ENCODE data around the gene LARGE1. TPM values are rescaled to one million over a fixed set of nuclear protein-coding genes. Genes with fewer than 3 reads are reported as not detected.

LARGE1 gene
- total and polyA plus RNA-seq, 9 of the 15 experiments (the other 6 are each of a cell fraction or from before 2014, with no cell fraction given) = 0.01 to 0.66 (median 0.14) TPM; not detected in 2

- Histone ChIP-seq H3K79me2 (ENCODE audit: control insufficient read depth, insufficient read depth, low read length) (no peaks in the 10 kb centered on the region), H3K4me1 (replicated peaks in 1 of 2; ENCODE audit: control insufficient read depth in 2 of 2, insufficient read depth in 2 of 2, low read length in 2 of 2) (no peaks in the 10 kb centered on the region), H2AFZ (ENCODE audit: low read depth, low read length) (no peak overlapping the region), H3K27ac (ENCODE audit: extremely low read depth, low read depth, low read length) (no peak overlapping the region), H4K20me1 (replicated peaks; ENCODE audit: control insufficient read depth, insufficient read depth, low read length) (no peaks in the 10 kb centered on the region), H3K9ac (ENCODE audit: insufficient read depth in 1 of 2, low read depth in 2 of 2, low read length in 2 of 2) (no peak overlapping the region), H3K9me1 (ENCODE audit: control insufficient read depth, insufficient read depth, low read length) (no peaks in the 10 kb centered on the region), H3K27me3 (ENCODE audit: control insufficient read depth in 2 of 2, insufficient read depth in 2 of 2, low read length in 2 of 2) (no peaks in the 10 kb centered on the region), H3K36me3 (ENCODE audit: control insufficient read depth, insufficient read depth, low read length) (no peaks in the 10 kb centered on the region), H3K9me3 (replicated peaks; ENCODE audit: control insufficient read depth, insufficient read depth, low read depth, low read length) (no peaks in the 10 kb centered on the region), H3K4me2 (ENCODE audit: insufficient read depth, low read length) (no peak overlapping the region), H3K4me3 (no peak overlapping the region)
- POLR2A ChIA-PET = interaction anchor here (0.6 kb wide), 1 partner anchor 1736 kb away, joined by 3 read pairs; no protein-coding TSS in a partner anchor
- in situ Hi-C loops (cut with MboI) (no loop called here), intact Hi-C loops (cut with micrococcal nuclease) (no loop called here)
- FAIRE-seq (no peak), DNase-seq (ENCODE audit: extremely low read depth in 1 of 4, low spot score in 3 of 4) (no peak), ATAC-seq (no peak)
- WGBS (ENCODE audit: insufficient coverage, low coverage, missing lambda C conversion rate) = 5% methylated on average over 4 of the region's 4 CpGs
- CTCF ChIA-PET (ENCODE audit: low intra/inter-chr PET ratio) = no interaction called here
- TF ChIP-seq ZBTB17 (CRISPR knock-in tag; IDR thresholded peaks at IDR 0.05) = no peak
- no peak for TF ChIP-seq LEF1 (IDR thresholded peaks at IDR 0.05)
- no peak for TF ChIP-seq FOSL1 (tag; conservative IDR thresholded peaks at IDR 0.05)
- no peak for TF ChIP-seq FOXO4 (CRISPR knock-in tag; IDR thresholded peaks at IDR 0.05)
- TF ChIP-seq TCF7 (IDR thresholded peaks at IDR 0.05; ENCODE audit: borderline replicate concordance) = no peak
- no TSS peak for BruUV-seq (replicated peaks)
Observed at GRCh38 chr22:33957086-33957485, 36.8 kb upstream of the LARGE1 start.

GRCh38 chr22:33952776-33953175 is 32.5 kb upstream of the LARGE1 start:
- ATAC-seq (no peak), DNase-seq (ENCODE audit: extremely low read depth in 1 of 4, low spot score in 3 of 4) (no peak), FAIRE-seq (no peak)
- Histone ChIP-seq H3K9ac (ENCODE audit: insufficient read depth in 1 of 2, low read depth in 2 of 2, low read length in 2 of 2) (no peak overlapping the region), H3K36me3 (ENCODE audit: control insufficient read depth, insufficient read depth, low read length) (no peaks in the 10 kb centered on the region), H3K27me3 (ENCODE audit: control insufficient read depth in 2 of 2, insufficient read depth in 2 of 2, low read length in 2 of 2) (no peaks in the 10 kb centered on the region), H2AFZ (ENCODE audit: low read depth, low read length) (no peak overlapping the region), H3K9me1 (ENCODE audit: control insufficient read depth, insufficient read depth, low read length) (no peaks in the 10 kb centered on the region), H4K20me1 (replicated peaks; ENCODE audit: control insufficient read depth, insufficient read depth, low read length) (no peaks in the 10 kb centered on the region), H3K27ac (ENCODE audit: extremely low read depth, low read depth, low read length) (no peak overlapping the region), H3K4me1 (replicated peaks in 1 of 2; ENCODE audit: control insufficient read depth in 2 of 2, insufficient read depth in 2 of 2, low read length in 2 of 2) (no peaks in the 10 kb centered on the region), H3K4me3 (no peak overlapping the region), H3K4me2 (ENCODE audit: insufficient read depth, low read length) (no peak overlapping the region), H3K9me3 (replicated peaks; ENCODE audit: control insufficient read depth, insufficient read depth, low read depth, low read length) (no peaks in the 10 kb centered on the region), H3K79me2 (ENCODE audit: control insufficient read depth, insufficient read depth, low read length) (no peaks in the 10 kb centered on the region)
- POLR2A ChIA-PET = no interaction called here
- in situ Hi-C loops (cut with MboI) (no loop called here), intact Hi-C loops (cut with micrococcal nuclease) (no loop called here)
- BruUV-seq (replicated peaks) = no TSS peak
- WGBS (ENCODE audit: insufficient coverage, low coverage, missing lambda C conversion rate) = 3% methylated on average over 4 of the region's 4 CpGs
- CTCF ChIA-PET (ENCODE audit: low intra/inter-chr PET ratio) = no interaction called here
- TF ChIP-seq HDAC2 (IDR thresholded peaks at IDR 0.05) (no peak), ZBTB5 (IDR thresholded peaks at IDR 0.05) (no peak), TARDBP (IDR thresholded peaks at IDR 0.05) (no peak), PBX2 (CRISPR knock-in tag; IDR thresholded peaks at IDR 0.05; ENCODE audit: low read depth) (no peak), PBX2 (tag; conservative IDR thresholded peaks at IDR 0.05; ENCODE audit: low read depth) (no peak), ZNF507 (tag; conservative IDR thresholded peaks at IDR 0.05) (no peak)

Data from K562 (cell line).